ENCODE measurements around the gene KRT81. TPM values are rescaled to one million over a fixed set of nuclear protein-coding genes. Genes with fewer than 3 reads are reported as not detected.

KRT81 gene
- total RNA-seq, 4 donors from 2014 or later: not detected

- intact Hi-C loops (cut with DNase I): no loop called here
- H3K9me3 ChIP-seq: peaks cover 0 to 7% (median 0%) of the 10 kb centered on the region in 3 donors
- H3K4me1 ChIP-seq: peaks cover 3 to 18% (median 5%) of the 10 kb centered on the region in 3 donors
- no peaks in the 10 kb centered on the region for H3K36me3 ChIP-seq
- H3K27ac ChIP-seq: no peak overlapping the region
- WGBS, 2 donors: no CpG with 5 or more reads among the region's 1 CpG
- no peak overlapping the region for H3K4me3 ChIP-seq
- no peak for TF ChIP-seq CTCF (IDR thresholded peaks at IDR 0.05)
- no peak for TF ChIP-seq POLR2A (IDR thresholded peaks at IDR 0.05)
- DNase-seq: no peak
- peaks cover 0 to 10% (median 0%) of the 10 kb centered on the region in 4 donors for H3K27me3 ChIP-seq
Measured at GRCh38 chr12:52331039-52331438, 39.7 kb upstream of the KRT81 start.

DNA sequence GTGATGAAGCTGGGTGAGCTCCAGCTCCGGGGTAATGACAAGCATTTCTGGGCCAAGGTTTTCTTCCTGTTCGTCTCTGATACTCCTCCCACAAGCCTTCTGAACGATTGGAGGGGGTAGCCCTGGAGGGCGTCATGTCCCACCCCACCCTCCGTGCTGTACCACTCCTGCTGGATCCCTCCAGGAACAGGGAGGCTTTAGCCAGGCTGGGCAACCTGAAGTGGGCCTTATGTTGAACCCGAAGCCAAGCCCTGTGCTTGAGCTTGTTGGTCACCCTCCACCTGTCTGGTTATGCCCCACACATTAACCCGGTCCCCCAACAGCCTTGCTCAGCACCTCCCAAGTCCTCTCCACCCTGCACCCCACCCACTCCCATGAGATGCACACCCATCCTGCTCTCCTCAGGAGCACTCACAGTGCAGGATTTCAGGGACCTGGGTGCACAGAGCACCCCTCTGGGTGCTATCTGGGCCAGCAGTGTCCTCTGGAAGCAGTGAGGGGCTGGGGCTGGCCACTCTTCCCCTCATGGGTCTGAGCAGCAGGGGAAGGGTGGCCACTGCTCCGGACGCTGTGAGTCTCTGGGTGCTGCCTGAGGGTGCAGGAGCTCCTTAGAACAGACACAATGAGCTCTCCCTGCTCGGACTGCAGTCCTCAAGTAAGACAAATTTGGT, 36.6 kb upstream of the KRT81 start:
- Histone ChIP-seq H3K4me1 (peaks cover 3 to 18% (median 5%) of the 10 kb centered on the region in 3 donors), H3K27ac (peak overlapping the region; percentile 32 to 63 (median 48)), H3K27me3 (peaks cover 0 to 14% (median 0%) of the 10 kb centered on the region in 4 donors), H3K4me3 (no peak overlapping the region), H3K36me3 (no peaks in the 10 kb centered on the region), H3K9me3 (no peaks in the 10 kb centered on the region)
- DNase-seq: no peak
- TF ChIP-seq POLR2A (IDR thresholded peaks at IDR 0.05) (no peak), CTCF (IDR thresholded peaks at IDR 0.05) (no peak)
- WGBS, 2 donors: 22 to 36% methylated on average over 5 to 7 of the region's 10 CpGs
- intact Hi-C loops (cut with DNase I): loop anchor here (5.0 kb wide), 1 partner anchor 171 kb away; no protein-coding TSS in a partner anchor

DNA sequence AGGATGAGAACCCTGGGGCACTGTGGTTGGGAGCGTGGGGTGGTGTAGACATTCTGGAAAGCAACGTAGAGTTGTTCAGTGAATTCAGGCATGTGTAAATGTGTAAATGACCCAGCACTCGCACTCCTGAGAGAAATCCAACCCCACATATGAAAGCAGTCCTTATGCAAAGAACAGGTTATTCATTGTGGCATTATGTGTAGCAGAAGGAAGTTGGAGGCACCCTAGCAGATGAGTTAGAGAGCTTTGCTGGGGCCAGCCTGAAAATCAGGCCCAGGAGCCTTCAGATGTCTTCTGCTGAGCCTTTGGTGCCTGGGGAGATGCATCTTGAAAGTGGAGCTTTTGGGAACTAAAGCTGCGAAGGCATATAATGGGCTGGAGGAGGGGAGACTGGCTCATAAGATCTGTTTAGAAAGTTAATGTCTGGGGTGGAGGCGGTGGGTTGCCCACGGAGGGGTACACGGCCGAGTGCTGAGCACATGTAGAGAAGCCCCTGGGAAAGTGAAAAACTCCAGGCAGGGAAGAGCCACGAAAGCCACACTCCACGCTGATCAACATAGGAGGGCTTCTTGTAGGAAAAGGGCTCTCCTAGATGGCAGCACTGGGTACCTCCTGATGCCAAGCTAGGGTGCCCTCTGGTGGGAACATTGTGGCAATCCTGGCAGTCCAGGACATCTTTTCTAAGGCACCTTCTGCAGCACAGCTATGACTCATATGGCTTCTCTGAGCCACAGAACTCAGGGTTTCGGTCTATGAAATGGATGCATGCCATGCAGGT, 35.9 kb upstream of the KRT81 start:
- Histone ChIP-seq H3K27me3 (peaks cover 0 to 21% (median 0%) of the 10 kb centered on the region in 4 donors), H3K36me3 (no peaks in the 10 kb centered on the region), H3K4me3 (no peak overlapping the region), H3K9me3 (no peaks in the 10 kb centered on the region), H3K27ac (peak overlapping the region in 2 of 4 donors; percentile 37 to 56), H3K4me1 (peaks cover 3 to 18% (median 5%) of the 10 kb centered on the region in 3 donors)
- intact Hi-C loops (cut with DNase I): loop anchor here (5.0 kb wide), 1 partner anchor 170 kb away; no protein-coding TSS in a partner anchor
- TF ChIP-seq POLR2A (IDR thresholded peaks at IDR 0.05) (no peak), CTCF (IDR thresholded peaks at IDR 0.05) (peak; percentile 74 to 92 (median 82))
- 38 to 42% methylated on average over 11 of the region's 11 CpGs for WGBS, 2 donors
- peak; percentile 20 for DNase-seq

- 94% methylated on average over 3 of the region's 3 CpGs; no CpG with 5 or more reads in 1 of the 2 donors for WGBS, 2 donors
- Histone ChIP-seq H3K4me3 (no peak overlapping the region), H3K36me3 (no peaks in the 10 kb centered on the region), H3K27ac (no peak overlapping the region), H3K4me1 (peaks cover 3 to 18% (median 5%) of the 10 kb centered on the region in 3 donors), H3K9me3 (no peaks in the 10 kb centered on the region), H3K27me3 (peaks cover 0 to 48% (median 0%) of the 10 kb centered on the region in 4 donors)
- DNase-seq: no peak
- TF ChIP-seq CTCF (IDR thresholded peaks at IDR 0.05): no peak
- TF ChIP-seq POLR2A (IDR thresholded peaks at IDR 0.05): no peak
- intact Hi-C loops (cut with DNase I): no loop called here
Measured at GRCh38 chr12:52324153-52324444, 32.8 kb upstream of the KRT81 start.
